Measurements from ENCODE around the gene MEX3A. TPM values are rescaled to one million over a fixed set of nuclear protein-coding genes. Genes with fewer than 3 reads are reported as not detected.

MEX3A gene
- total and polyA plus RNA-seq, 2 of the 8 experiments (the other 6 are each of a cell fraction or from before 2014, with no cell fraction given) = 34.1 to 52.4 TPM

DNA sequence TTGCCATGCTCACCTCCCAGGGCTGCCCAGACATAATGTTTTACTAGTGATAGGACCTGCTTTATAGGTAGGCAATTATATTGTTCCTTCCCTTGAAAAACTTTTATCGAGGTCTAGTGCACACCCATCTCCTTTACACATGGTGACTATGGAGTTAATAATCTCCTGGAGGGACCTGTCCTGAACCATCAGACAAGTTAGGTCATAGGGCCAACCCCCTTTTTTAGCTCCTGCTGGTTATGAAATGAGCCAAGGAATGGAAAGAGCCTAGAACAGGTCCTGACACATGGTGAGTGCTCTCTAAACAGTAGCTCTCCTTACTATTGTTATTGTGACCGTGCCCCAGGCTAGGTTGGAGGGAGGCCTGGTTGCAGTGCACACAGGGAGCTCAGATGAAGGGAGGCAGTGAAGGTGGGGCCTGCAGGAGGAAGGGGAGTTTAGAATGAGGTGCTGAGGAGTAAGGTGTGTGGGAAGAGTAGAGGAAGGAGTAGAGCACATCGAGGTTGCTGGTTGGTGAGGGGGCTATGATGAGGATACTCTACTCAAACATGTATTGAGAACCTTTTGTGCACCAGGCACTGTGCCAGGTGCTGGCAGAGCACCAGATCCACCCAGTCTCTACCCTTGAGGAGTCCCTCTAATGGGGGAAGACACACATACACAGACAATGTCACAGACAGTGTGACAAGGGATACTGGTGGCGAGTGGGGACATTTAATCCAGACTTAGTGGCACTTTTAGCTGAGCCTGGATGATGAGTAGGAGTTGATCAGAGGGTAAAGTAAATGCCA lies 18.1 kb upstream of the MEX3A start (continued):
- TF ChIP-seq, protein P1, sequence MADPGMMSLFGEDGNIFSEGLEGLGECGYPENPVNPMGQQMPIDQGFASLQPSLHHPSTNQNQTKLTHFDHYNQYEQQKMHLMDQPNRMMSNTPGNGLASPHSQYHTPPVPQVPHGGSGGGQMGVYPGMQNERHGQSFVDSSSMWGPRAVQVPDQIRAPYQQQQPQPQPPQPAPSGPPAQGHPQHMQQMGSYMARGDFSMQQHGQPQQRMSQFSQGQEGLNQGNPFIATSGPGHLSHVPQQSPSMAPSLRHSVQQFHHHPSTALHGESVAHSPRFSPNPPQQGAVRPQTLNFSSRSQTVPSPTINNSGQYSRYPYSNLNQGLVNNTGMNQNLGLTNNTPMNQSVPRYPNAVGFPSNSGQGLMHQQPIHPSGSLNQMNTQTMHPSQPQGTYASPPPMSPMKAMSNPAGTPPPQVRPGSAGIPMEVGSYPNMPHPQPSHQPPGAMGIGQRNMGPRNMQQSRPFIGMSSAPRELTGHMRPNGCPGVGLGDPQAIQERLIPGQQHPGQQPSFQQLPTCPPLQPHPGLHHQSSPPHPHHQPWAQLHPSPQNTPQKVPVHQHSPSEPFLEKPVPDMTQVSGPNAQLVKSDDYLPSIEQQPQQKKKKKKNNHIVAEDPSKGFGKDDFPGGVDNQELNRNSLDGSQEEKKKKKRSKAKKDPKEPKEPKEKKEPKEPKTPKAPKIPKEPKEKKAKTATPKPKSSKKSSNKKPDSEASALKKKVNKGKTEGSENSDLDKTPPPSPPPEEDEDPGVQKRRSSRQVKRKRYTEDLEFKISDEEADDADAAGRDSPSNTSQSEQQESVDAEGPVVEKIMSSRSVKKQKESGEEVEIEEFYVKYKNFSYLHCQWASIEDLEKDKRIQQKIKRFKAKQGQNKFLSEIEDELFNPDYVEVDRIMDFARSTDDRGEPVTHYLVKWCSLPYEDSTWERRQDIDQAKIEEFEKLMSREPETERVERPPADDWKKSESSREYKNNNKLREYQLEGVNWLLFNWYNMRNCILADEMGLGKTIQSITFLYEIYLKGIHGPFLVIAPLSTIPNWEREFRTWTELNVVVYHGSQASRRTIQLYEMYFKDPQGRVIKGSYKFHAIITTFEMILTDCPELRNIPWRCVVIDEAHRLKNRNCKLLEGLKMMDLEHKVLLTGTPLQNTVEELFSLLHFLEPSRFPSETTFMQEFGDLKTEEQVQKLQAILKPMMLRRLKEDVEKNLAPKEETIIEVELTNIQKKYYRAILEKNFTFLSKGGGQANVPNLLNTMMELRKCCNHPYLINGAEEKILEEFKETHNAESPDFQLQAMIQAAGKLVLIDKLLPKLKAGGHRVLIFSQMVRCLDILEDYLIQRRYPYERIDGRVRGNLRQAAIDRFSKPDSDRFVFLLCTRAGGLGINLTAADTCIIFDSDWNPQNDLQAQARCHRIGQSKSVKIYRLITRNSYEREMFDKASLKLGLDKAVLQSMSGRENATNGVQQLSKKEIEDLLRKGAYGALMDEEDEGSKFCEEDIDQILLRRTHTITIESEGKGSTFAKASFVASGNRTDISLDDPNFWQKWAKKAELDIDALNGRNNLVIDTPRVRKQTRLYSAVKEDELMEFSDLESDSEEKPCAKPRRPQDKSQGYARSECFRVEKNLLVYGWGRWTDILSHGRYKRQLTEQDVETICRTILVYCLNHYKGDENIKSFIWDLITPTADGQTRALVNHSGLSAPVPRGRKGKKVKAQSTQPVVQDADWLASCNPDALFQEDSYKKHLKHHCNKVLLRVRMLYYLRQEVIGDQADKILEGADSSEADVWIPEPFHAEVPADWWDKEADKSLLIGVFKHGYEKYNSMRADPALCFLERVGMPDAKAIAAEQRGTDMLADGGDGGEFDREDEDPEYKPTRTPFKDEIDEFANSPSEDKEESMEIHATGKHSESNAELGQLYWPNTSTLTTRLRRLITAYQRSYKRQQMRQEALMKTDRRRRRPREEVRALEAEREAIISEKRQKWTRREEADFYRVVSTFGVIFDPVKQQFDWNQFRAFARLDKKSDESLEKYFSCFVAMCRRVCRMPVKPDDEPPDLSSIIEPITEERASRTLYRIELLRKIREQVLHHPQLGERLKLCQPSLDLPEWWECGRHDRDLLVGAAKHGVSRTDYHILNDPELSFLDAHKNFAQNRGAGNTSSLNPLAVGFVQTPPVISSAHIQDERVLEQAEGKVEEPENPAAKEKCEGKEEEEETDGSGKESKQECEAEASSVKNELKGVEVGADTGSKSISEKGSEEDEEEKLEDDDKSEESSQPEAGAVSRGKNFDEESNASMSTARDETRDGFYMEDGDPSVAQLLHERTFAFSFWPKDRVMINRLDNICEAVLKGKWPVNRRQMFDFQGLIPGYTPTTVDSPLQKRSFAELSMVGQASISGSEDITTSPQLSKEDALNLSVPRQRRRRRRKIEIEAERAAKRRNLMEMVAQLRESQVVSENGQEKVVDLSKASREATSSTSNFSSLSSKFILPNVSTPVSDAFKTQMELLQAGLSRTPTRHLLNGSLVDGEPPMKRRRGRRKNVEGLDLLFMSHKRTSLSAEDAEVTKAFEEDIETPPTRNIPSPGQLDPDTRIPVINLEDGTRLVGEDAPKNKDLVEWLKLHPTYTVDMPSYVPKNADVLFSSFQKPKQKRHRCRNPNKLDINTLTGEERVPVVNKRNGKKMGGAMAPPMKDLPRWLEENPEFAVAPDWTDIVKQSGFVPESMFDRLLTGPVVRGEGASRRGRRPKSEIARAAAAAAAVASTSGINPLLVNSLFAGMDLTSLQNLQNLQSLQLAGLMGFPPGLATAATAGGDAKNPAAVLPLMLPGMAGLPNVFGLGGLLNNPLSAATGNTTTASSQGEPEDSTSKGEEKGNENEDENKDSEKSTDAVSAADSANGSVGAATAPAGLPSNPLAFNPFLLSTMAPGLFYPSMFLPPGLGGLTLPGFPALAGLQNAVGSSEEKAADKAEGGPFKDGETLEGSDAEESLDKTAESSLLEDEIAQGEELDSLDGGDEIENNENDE (IDR thresholded peaks at IDR 0.05; ENCODE audit: insufficient replicate concordance, low read length) = no peak
- no peak for TF ChIP-seq RBBP5 (IDR thresholded peaks at IDR 0.05; ENCODE audit: borderline replicate concordance, low read depth, low read length)
- no peak for TF ChIP-seq TEAD4 (IDR thresholded peaks at IDR 0.05; ENCODE audit: low read depth, low read length)
- TF ChIP-seq RXRA (IDR thresholded peaks at IDR 0.05; ENCODE audit: insufficient read depth, low read depth, low read length) = no peak
- TF ChIP-seq NANOG (IDR thresholded peaks at IDR 0.05; ENCODE audit: insufficient read depth, low read depth, low read length, poor library complexity, severe bottlenecking) = no peak
- no peak for TF ChIP-seq TAF1 (IDR thresholded peaks at IDR 0.05; ENCODE audit: low read depth, low read length)
- no peak for TF ChIP-seq KDM4A (IDR thresholded peaks at IDR 0.05; ENCODE audit: low read depth, low read length, severe bottlenecking)

Measured in H1 (cell line).